ENCODE data around the gene TMEM209.

DNA sequence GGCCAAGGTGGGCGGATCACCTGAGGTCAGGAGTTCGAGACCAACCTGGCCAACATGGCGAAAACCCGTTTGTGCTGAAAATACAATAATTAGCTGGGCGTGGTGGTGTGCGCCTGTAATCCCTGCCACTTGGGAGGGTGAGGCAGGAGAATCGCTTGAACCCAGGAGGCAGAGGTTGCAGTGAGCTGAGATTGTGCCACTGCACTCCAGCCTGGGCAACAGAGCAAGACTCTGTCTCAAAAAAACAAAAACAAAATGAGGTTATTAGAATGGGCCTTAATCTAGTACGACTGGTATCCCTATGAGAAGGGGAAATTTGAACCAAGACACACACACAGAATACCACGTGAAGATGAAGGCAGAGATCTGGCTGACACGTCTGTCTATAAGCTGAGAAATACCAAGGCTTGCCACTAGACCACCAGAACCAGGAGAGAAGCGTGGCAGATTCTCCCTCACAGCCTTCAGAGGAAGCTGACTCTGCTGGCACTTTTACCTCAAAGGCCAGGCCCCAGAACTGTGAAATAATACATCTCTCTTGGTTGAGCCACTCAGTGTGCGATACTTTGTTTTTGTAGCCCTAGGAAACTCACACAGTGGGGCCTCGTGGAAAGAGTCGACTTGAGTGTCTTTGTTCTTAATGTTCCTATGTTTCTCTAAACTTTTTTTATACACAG lies 59.6 kb downstream of the TMEM209 start:
- TF ChIP-seq POLR2AphosphoS5 (IDR thresholded peaks at IDR 0.05; ENCODE audit: low read depth, low read length) (no peak), POLR2A (IDR thresholded peaks at IDR 0.05; ENCODE audit: low read depth, low read length) (no peak), TAF1 (IDR thresholded peaks at IDR 0.05; ENCODE audit: low read depth, low read length) (no peak), POU2F2 (IDR thresholded peaks at IDR 0.05; ENCODE audit: low read depth, low read length) (no peak), SPI1 (IDR thresholded peaks at IDR 0.05; ENCODE audit: low read depth, low read length) (no peak), PAX5 (IDR thresholded peaks at IDR 0.05; ENCODE audit: insufficient read depth, low read length, severe bottlenecking) (no peak)
